WTC11 (cell line): ENCODE results near the gene GIMAP8. TPM values are rescaled to one million over a fixed set of nuclear protein-coding genes. Genes with fewer than 3 reads are reported as not detected.

Experiments used
- ATAC-seq: fragments of 200-7000 bp; cut with Tn5 transposase; 2 replicates; pipeline ENCODE4 v1.10.0; 2021; ENCODE audit warnings: mild to moderate bottlenecking, moderate library complexity
- CTCF ChIA-PET: fragments of 300-600 bp; sonication (Branson Sonifier 250); formaldehyde crosslinking; loops from one replicate; lab custom pipeline; 2021; ENCODE audit warnings: antibody characterized with exemption; lab: Charles Lee
- POLR2A ChIA-PET: fragments of 350-600 bp; sonication (Branson Sonifier 250); formaldehyde crosslinking; loops from one replicate; lab custom pipeline; 2021; ENCODE audit warnings: antibody characterized with exemption; lab: Charles Lee
- DNase-seq: peaks from one replicate; pipeline ENCODE4 v3.0.0; 2021; ENCODE audit warnings: low spot score
- H3K27ac Mint-ChIP-seq: 2 replicates; pipeline ENCODE4 v1.8.0; 2021; ENCODE audit warnings: mixed read lengths
- H3K27me3 Mint-ChIP-seq: 2 replicates; pipeline ENCODE4 v1.8.0; 2021; ENCODE audit warnings: low read depth, mild to moderate bottlenecking, moderate library complexity, mixed read lengths
- H3K36me3 Mint-ChIP-seq: 2 replicates; pipeline ENCODE4 v1.8.0; 2021; ENCODE audit warnings: mixed read lengths
- H3K4me1 Mint-ChIP-seq: 2 replicates; pipeline ENCODE4 v1.8.0; 2022; ENCODE audit warnings: mixed read lengths
- H3K4me3 Mint-ChIP-seq: 2 replicates; pipeline ENCODE4 v1.8.0; 2021; ENCODE audit warnings: mild to moderate bottlenecking, moderate library complexity, mixed read lengths
- H3K9me3 Mint-ChIP-seq: 2 replicates; pipeline ENCODE4 v1.8.0; 2021; ENCODE audit warnings: mixed read lengths
- ATF1 ChIP-seq: sonication (generic); formaldehyde crosslinking; IDR thresholded peaks from 2 replicates; pipeline ENCODE4 v1.8.1; 2023; ENCODE audit warnings: mild to moderate bottlenecking, moderate library complexity, missing genetic modification reagents
- ELF4 ChIP-seq: sonication (generic); formaldehyde crosslinking; IDR thresholded peaks from 2 replicates; pipeline ENCODE4 v1.8.1; 2022; ENCODE audit warnings: low read depth, mild to moderate bottlenecking, moderate library complexity, missing genetic modification reagents
- HMGA2 ChIP-seq: fragments of 250-450 bp; sonication (Bioruptor Pico); IDR thresholded peaks from 2 replicates; pipeline ENCODE4 v1.4.0; 2021; ENCODE audit warnings: mild to moderate bottlenecking, moderate library complexity
- NR1H2 ChIP-seq: sonication (generic); formaldehyde crosslinking; IDR thresholded peaks from 2 replicates; pipeline ENCODE4 v1.9.0; 2021; ENCODE audit warnings: mild to moderate bottlenecking, moderate library complexity, missing genetic modification reagents
- NR3C1 ChIP-seq: sonication (generic); formaldehyde crosslinking; conservative IDR thresholded peaks from 2 replicates; pipeline ENCODE4 v1.8.1; 2023; ENCODE audit warnings: low read depth, mild to moderate bottlenecking, missing genetic modification reagents
- TEAD4 ChIP-seq: sonication (generic); formaldehyde crosslinking; IDR thresholded peaks from 2 replicates; pipeline ENCODE4 v1.8.0; 2022; ENCODE audit warnings: mild to moderate bottlenecking, missing genetic modification reagents
- ZNF138 ChIP-seq: sonication (generic); formaldehyde crosslinking; conservative IDR thresholded peaks from 2 replicates; pipeline ENCODE4 v1.8.1; 2022; ENCODE audit warnings: mild to moderate bottlenecking, moderate library complexity, missing genetic modification reagents
- ZNF416 ChIP-seq: fragments of 250-450 bp; sonication (Bioruptor Pico); IDR thresholded peaks from 2 replicates; pipeline ENCODE4 v1.9.0; 2021; ENCODE audit warnings: mild to moderate bottlenecking, inconsistent platforms
- total RNA-seq: library from RNA; stranded (reverse); gene quantifications from 3 replicates; pipeline ENCODE4 v1.2.3, GENCODE V29; 2021
- TF ChIP-seq, protein P1 (sequence below): fragments of 250-450 bp; sonication (Bioruptor Pico); IDR thresholded peaks from 2 replicates; pipeline ENCODE4 v1.9.0; 2021; ENCODE audit warnings: mild to moderate bottlenecking
- TF ChIP-seq, protein P2 (sequence below): fragments of 250-450 bp; sonication (Bioruptor Pico); IDR thresholded peaks from 2 replicates; pipeline ENCODE4 v1.8.0; 2021; ENCODE audit warnings: mild to moderate bottlenecking
- TF ChIP-seq, protein P3 (sequence below): sonication (generic); formaldehyde crosslinking; IDR thresholded peaks from 2 replicates; pipeline ENCODE4 v1.8.0; 2023; ENCODE audit warnings: mild to moderate bottlenecking, missing genetic modification reagents
- TF ChIP-seq, protein P4 (sequence below): sonication (generic); formaldehyde crosslinking; IDR thresholded peaks from 2 replicates; pipeline ENCODE4 v1.8.1; 2022; ENCODE audit warnings: low read depth, missing genetic modification reagents, borderline replicate concordance
- TF ChIP-seq, protein P5 (sequence below): sonication (generic); formaldehyde crosslinking; IDR thresholded peaks from 2 replicates; pipeline ENCODE4 v1.8.0; 2022; ENCODE audit warnings: mild to moderate bottlenecking, missing genetic modification reagents
- TF ChIP-seq, protein P6 (sequence below): fragments of 250-450 bp; sonication (Bioruptor Pico); IDR thresholded peaks from 2 replicates; pipeline ENCODE4 v1.9.0; 2021; ENCODE audit warnings: moderate library complexity, mild to moderate bottlenecking, inconsistent platforms, borderline replicate concordance
- TF ChIP-seq, protein P7 (sequence below): sonication (generic); formaldehyde crosslinking; IDR thresholded peaks from 2 replicates; pipeline ENCODE4 v1.8.0; 2022; ENCODE audit warnings: mild to moderate bottlenecking, missing genetic modification reagents

Gene GIMAP8
- total RNA-seq, 1 experiment from 2014 or later, result 0.09 TPM

DNA sequence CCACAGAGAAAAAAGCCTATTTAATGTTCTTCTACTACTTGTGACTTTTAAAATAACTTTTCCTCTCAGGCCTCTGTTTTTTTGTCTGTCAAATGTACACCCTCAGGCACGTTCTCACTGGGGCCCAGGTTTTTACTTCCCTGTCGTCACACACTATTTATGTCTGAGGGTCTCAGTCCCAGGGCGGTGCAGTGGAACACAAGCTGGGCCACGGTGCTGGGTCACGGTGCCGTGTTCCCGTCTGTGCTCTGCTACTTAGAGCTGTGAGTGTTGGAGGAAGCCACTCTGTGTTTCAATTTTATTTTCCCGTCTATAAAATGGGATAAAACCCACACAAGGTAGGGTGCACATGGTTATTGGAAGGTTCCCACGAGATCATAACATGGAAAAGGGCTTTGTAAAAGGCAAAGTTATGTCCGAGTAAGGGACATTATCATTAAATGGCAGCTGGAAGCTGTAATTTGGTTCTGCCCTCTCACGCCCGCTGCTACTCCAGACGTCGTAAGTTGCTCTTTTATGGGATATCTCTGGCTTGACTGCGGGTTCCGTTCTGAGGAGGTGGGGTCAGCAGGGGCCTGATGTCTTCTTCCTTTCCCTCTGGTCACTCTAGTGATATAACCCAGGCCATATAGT lies 46.1 kb upstream of the GIMAP8 start:
- H3K36me3 Mint-ChIP-seq, result no peaks in the 10 kb centered on the region; the same call in none of the 2 replicates
- peaks cover 72% of the 10 kb centered on the region for H3K4me1 Mint-ChIP-seq
- DNase-seq, result peak; percentile 14
- peak overlapping the region; percentile 99 for H3K27ac Mint-ChIP-seq
- H3K27me3 Mint-ChIP-seq, result no peaks in the 10 kb centered on the region
- ATAC-seq, result no peak
- TF ChIP-seq, protein P1, sequence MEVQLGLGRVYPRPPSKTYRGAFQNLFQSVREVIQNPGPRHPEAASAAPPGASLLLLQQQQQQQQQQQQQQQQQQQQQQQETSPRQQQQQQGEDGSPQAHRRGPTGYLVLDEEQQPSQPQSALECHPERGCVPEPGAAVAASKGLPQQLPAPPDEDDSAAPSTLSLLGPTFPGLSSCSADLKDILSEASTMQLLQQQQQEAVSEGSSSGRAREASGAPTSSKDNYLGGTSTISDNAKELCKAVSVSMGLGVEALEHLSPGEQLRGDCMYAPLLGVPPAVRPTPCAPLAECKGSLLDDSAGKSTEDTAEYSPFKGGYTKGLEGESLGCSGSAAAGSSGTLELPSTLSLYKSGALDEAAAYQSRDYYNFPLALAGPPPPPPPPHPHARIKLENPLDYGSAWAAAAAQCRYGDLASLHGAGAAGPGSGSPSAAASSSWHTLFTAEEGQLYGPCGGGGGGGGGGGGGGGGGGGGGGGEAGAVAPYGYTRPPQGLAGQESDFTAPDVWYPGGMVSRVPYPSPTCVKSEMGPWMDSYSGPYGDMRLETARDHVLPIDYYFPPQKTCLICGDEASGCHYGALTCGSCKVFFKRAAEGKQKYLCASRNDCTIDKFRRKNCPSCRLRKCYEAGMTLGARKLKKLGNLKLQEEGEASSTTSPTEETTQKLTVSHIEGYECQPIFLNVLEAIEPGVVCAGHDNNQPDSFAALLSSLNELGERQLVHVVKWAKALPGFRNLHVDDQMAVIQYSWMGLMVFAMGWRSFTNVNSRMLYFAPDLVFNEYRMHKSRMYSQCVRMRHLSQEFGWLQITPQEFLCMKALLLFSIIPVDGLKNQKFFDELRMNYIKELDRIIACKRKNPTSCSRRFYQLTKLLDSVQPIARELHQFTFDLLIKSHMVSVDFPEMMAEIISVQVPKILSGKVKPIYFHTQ (CRISPR knock-in tag), result no peak
- no peak for TF ChIP-seq TEAD4 (CRISPR knock-in tag)
- TF ChIP-seq ELF4 (CRISPR knock-in tag), result no peak
- TF ChIP-seq, protein P2, sequence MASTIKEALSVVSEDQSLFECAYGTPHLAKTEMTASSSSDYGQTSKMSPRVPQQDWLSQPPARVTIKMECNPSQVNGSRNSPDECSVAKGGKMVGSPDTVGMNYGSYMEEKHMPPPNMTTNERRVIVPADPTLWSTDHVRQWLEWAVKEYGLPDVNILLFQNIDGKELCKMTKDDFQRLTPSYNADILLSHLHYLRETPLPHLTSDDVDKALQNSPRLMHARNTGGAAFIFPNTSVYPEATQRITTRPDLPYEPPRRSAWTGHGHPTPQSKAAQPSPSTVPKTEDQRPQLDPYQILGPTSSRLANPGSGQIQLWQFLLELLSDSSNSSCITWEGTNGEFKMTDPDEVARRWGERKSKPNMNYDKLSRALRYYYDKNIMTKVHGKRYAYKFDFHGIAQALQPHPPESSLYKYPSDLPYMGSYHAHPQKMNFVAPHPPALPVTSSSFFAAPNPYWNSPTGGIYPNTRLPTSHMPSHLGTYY (CRISPR knock-in tag), result no peak
- TF ChIP-seq NR3C1 (CRISPR knock-in tag), result no peak
- TF ChIP-seq, protein P3, sequence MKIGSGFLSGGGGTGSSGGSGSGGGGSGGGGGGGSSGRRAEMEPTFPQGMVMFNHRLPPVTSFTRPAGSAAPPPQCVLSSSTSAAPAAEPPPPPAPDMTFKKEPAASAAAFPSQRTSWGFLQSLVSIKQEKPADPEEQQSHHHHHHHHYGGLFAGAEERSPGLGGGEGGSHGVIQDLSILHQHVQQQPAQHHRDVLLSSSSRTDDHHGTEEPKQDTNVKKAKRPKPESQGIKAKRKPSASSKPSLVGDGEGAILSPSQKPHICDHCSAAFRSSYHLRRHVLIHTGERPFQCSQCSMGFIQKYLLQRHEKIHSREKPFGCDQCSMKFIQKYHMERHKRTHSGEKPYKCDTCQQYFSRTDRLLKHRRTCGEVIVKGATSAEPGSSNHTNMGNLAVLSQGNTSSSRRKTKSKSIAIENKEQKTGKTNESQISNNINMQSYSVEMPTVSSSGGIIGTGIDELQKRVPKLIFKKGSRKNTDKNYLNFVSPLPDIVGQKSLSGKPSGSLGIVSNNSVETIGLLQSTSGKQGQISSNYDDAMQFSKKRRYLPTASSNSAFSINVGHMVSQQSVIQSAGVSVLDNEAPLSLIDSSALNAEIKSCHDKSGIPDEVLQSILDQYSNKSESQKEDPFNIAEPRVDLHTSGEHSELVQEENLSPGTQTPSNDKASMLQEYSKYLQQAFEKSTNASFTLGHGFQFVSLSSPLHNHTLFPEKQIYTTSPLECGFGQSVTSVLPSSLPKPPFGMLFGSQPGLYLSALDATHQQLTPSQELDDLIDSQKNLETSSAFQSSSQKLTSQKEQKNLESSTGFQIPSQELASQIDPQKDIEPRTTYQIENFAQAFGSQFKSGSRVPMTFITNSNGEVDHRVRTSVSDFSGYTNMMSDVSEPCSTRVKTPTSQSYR (CRISPR knock-in tag), result no peak
- no peak for TF ChIP-seq ZNF138 (CRISPR knock-in tag)
- TF ChIP-seq HMGA2 (CRISPR knock-in tag), result no peak
- TF ChIP-seq ATF1 (CRISPR knock-in tag), result no peak
- TF ChIP-seq, protein P4, sequence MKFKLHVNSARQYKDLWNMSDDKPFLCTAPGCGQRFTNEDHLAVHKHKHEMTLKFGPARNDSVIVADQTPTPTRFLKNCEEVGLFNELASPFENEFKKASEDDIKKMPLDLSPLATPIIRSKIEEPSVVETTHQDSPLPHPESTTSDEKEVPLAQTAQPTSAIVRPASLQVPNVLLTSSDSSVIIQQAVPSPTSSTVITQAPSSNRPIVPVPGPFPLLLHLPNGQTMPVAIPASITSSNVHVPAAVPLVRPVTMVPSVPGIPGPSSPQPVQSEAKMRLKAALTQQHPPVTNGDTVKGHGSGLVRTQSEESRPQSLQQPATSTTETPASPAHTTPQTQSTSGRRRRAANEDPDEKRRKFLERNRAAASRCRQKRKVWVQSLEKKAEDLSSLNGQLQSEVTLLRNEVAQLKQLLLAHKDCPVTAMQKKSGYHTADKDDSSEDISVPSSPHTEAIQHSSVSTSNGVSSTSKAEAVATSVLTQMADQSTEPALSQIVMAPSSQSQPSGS (CRISPR knock-in tag), result no peak
- TF ChIP-seq, protein P5, sequence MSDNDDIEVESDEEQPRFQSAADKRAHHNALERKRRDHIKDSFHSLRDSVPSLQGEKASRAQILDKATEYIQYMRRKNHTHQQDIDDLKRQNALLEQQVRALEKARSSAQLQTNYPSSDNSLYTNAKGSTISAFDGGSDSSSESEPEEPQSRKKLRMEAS (CRISPR knock-in tag), result no peak
- TF ChIP-seq ZNF416 (CRISPR knock-in tag), result no peak
- TF ChIP-seq, protein P6, sequence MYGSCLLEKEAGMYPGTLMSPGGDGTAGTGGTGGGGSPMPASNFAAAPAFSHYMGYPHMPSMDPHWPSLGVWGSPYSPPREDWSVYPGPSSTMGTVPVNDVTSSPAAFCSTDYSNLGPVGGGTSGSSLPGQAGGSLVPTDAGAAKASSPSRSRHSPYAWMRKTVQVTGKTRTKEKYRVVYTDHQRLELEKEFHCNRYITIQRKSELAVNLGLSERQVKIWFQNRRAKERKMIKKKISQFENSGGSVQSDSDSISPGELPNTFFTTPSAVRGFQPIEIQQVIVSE (CRISPR knock-in tag), result no peak
- TF ChIP-seq, protein P7, sequence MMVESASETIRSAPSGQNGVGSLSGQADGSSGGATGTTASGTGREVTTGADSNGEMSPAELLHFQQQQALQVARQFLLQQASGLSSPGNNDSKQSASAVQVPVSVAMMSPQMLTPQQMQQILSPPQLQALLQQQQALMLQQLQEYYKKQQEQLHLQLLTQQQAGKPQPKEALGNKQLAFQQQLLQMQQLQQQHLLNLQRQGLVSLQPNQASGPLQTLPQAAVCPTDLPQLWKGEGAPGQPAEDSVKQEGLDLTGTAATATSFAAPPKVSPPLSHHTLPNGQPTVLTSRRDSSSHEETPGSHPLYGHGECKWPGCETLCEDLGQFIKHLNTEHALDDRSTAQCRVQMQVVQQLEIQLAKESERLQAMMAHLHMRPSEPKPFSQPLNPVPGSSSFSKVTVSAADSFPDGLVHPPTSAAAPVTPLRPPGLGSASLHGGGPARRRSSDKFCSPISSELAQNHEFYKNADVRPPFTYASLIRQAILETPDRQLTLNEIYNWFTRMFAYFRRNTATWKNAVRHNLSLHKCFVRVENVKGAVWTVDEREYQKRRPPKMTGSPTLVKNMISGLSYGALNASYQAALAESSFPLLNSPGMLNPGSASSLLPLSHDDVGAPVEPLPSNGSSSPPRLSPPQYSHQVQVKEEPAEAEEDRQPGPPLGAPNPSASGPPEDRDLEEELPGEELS (CRISPR knock-in tag), result no peak
- no peak for TF ChIP-seq NR1H2 (CRISPR knock-in tag)
- TF ChIP-seq, all 79 proteins: peak for 0
- POLR2A ChIA-PET, result interaction anchor here (1.5 to 6.5 kb wide), 4 partner anchors 20 to 67 kb away, joined by 3 to 50 read pairs (median 8); partner anchors contain the start of gene REPIN1
- H3K4me3 Mint-ChIP-seq, result peak overlapping the region; percentile 68
- H3K9me3 Mint-ChIP-seq, result no peaks in the 10 kb centered on the region
- CTCF ChIA-PET, result interaction anchor here (1.0 to 4.5 kb wide), 4 partner anchors 13 to 609 kb away, joined by 3 to 33 read pairs (median 4); no protein-coding TSS in a partner anchor
